Uterine smooth muscle cell (primary cell): ENCODE results near the gene PRR12. TPM values are rescaled to one million over a fixed set of nuclear protein-coding genes. Genes with fewer than 3 reads are reported as not detected.

Experiments used
- total RNA-seq: library from RNA; depleted of rRNA; stranded (reverse); fragments of >200 nt; gene quantifications from 2 replicates; pipeline ENCODE4 v1.2.3, GENCODE V29; 2014

Gene PRR12
- 2.4 and 3.1 TPM in 2 replicates for total RNA-seq

DNA sequence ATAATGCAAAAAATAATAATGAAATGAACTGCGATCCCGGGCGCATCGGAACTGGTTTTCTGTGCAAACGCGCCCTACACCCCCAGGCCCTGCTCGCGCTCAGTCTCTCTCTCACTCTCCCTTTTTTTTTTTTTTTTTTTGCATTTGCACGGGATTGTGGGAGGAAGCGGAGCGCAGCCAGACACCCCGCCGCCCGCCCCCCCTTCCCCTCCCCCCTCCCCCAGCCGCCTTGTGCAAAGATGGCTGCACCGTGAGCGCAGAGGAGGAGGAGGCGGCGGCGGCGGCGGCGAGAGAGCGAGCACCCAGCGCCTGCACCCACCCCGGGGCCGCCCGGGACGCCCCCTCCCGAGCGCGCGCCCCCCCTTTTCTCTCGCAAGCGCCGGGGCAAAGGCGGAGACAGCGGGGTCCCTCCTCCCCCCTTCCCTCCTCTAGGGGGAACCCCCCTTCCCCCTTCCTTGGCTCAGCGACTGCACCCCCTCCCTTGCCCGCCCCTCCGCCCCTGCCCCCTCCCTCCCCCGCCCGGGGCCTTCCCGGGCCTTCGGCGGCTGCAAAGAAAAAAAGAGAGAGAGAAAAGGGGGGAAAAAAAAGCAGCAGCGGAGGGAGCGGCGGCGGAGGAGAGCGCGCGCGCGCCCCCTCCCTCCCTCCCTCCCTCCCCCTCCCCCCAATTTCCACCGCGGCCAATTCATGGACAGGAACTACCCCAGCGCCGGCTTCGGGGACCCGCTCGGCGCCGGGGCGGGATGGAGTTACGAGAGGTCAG, at the start of gene PRR12:
TSS of gene PRR12 (plus strand) at position 212 of the 760 bp plus-strand sequence. CDS start at position 685, 473 bp downstream.

GRCh38 chr19:49580264-49581006, 10.5 kb upstream of the PRR12 start, which contains the start of gene NOSIP:
Gene NOSIP (minus strand): TSS chr19:49580556. CDS start chr19:49560691, 19,865 bp downstream.

GRCh38 chr19:49581007-49581508, 9.9 kb upstream of the PRR12 start, which contains the start of gene PRRG2:
Gene PRRG2 (plus strand): TSS chr19:49581316. CDS start chr19:49583220, 1,904 bp downstream.

DNA sequence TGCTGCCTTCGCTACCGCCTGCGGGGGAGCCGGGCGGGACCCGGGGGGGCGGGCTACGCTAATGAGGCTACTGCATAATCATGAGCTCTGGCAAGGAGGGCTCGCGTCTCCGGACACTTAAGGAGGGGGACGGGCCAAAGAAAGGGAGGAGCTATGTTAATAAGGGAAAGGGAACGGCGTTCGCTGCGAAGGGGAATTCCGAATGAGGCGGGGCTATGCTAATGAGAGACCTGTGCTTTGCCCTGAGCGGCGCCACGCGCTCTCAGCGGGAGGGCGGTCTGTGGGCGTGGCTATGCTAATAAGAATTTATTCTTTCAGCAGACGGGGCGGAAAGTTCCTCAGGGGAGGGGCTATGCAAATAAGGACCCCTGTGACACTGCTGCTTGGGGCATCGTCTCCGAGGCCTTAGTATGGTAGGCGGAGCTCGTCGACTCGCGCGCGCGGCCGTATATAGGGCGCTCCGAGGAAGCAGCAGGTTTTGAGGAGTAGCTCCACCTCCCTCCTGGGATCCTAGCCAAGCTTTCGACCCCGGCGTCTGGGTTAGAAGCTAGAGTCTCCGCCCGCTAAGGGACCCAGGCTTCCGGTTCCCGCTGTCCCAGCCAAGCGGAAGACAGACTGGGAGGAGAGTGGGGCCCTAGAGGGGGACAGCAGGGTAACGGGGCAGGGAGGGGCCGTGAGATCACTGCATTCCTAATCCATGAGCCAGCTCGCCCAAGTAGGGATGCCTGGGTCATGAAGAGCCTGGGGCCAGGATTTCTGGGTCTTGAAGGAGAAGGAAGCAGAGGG, 49.3 kb downstream of the PRR12 start, which contains the start of gene RRAS:
TSS of gene RRAS (minus strand) at position 31 of the 786 bp plus-strand sequence. CDS start 45 bp downstream, outside the sequence.

GRCh38 chr19:49641688-49642491, 50.9 kb downstream of the PRR12 start, which contains the start of gene SCAF1:
Gene SCAF1 (plus strand): TSS chr19:49642209. CDS start chr19:49645027, 2,818 bp downstream.

DNA sequence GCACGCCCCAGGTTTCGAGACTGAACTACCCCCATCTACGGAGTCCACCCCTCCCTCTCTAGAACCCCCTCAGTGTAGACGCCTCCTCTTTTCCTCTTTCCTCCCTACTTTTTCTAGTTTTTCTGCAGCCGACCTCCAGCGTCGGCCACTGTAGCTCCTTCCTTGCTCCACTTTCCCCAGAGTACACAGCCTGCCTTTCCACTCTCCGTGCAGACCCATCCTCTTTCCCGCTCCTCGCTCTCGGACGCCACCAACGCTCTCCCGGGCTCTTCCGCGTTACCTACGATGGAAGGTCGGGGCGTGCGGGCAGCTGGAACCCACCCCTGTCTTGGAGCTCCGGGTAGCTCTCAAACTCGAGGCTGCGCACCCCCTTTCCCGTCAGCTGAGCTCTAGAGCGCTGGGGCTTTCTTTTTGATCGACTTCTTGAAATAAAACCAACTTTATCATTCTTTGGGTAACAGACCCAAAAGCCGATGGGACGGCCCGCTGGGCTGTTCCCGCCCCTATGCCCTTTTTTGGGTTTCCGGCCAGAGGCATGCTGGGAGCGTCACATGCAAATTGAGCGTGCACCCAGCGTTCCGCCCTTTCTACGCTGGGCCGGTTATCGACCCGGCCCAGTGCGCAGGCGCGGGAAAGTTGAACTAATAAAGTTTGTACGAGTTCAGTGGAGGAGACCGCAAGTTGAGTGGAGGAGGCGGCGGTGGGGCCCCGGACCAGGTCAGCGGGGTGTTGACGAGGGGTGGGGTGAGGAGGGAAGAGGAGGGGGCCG, 74.6 kb downstream of the PRR12 start, which contains the start of the genes BCL2L12 and IRF3:
TSS of gene BCL2L12 (plus strand) at position 583 of the 769 bp plus-strand sequence. CDS start 760 bp downstream, outside the sequence.
TSS of gene IRF3 (minus strand) at position 507 of the 769 bp plus-strand sequence. CDS start 1,019 bp downstream, outside the sequence.

Other genes starting within 250 kb of the PRR12 start
- gene TEAD2, start 228.8 kb upstream of the PRR12 start, total RNA-seq: 13.7 and 15.6 TPM in 2 replicates
- 0.25 and 0.33 TPM in 2 replicates for gene DKKL1, start 227.3 kb upstream of the PRR12 start, total RNA-seq
- gene KASH5, start 202.9 kb upstream of the PRR12 start, total RNA-seq: not detected in 2 replicates
- gene PTH2, start 167.7 kb upstream of the PRR12 start, total RNA-seq: not detected in 2 replicates
- 0.11 TPM in 1 of 2 replicates, not detected in the other for gene GFY, start 165.8 kb upstream of the PRR12 start, total RNA-seq
- gene SLC17A7, start 149.7 kb upstream of the PRR12 start, total RNA-seq: not detected in 2 replicates
- 105 and 127 TPM in 2 replicates for gene PIH1D1, start 139.4 kb upstream of the PRR12 start, total RNA-seq
- gene ALDH16A1, start 138.0 kb upstream of the PRR12 start, total RNA-seq: 33.4 and 53.8 TPM in 2 replicates
- gene FLT3LG, start 117.0 kb upstream of the PRR12 start, total RNA-seq: 2.5 and 2.6 TPM in 2 replicates
- gene RPL13A, start 103.6 kb upstream of the PRR12 start, total RNA-seq: 1,950 and 2,937 TPM in 2 replicates
- 2,278 and 3,023 TPM in 2 replicates for gene RPS11, start 94.7 kb upstream of the PRR12 start, total RNA-seq
- 21.7 and 56.0 TPM in 2 replicates for gene FCGRT, start 78.5 kb upstream of the PRR12 start, total RNA-seq
- gene RCN3, start 63.2 kb upstream of the PRR12 start, total RNA-seq: 136 and 287 TPM in 2 replicates
- gene NOSIP, start 10.6 kb upstream of the PRR12 start, total RNA-seq: 58.2 and 78.7 TPM in 2 replicates
- 0.33 and 0.75 TPM in 2 replicates for gene PRRG2, start 9.9 kb upstream of the PRR12 start, total RNA-seq
- 41.3 and 58.6 TPM in 2 replicates for gene RRAS, start 49.0 kb downstream of the PRR12 start, total RNA-seq
- 17.3 and 18.1 TPM in 2 replicates for gene SCAF1, start 51.0 kb downstream of the PRR12 start, total RNA-seq
- gene IRF3, start 74.7 kb downstream of the PRR12 start, total RNA-seq: 43.1 and 45.6 TPM in 2 replicates
- 3.2 and 7.5 TPM in 2 replicates for gene BCL2L12, start 74.8 kb downstream of the PRR12 start, total RNA-seq
- 325 and 532 TPM in 2 replicates for gene PRMT1, start 86.1 kb downstream of the PRR12 start, total RNA-seq
- 0.66 and 0.87 TPM in 2 replicates for gene ADM5, start 98.4 kb downstream of the PRR12 start, total RNA-seq
- gene CPT1C, start 99.9 kb downstream of the PRR12 start, total RNA-seq: 15.6 and 25.6 TPM in 2 replicates
- 0.12 TPM in 1 of 2 replicates, not detected in the other for gene TSKS, start 172.1 kb downstream of the PRR12 start, total RNA-seq
- 76.3 and 88.5 TPM in 2 replicates for gene AP2A1, start 175.8 kb downstream of the PRR12 start, total RNA-seq
- 19.0 and 25.4 TPM in 2 replicates for gene FUZ, start 222.1 kb downstream of the PRR12 start, total RNA-seq
- gene MED25, start 227.1 kb downstream of the PRR12 start, total RNA-seq: 17.6 and 20.6 TPM in 2 replicates